Loucy (cell line): ENCODE data around the gene IFT88.
A peak's percentile ranks its signal among the peaks of the same experiment; 100 is the strongest.

Experiments
- H2AFZ ChIP-seq: fragments of 200-600 bp; sonication (generic); 2 replicates; pipeline ENCODE4 v1.6.0; 2016; ENCODE audit warnings: antibody characterized with exemption, mild to moderate bottlenecking, low read length, moderate library complexity
- H3F3A ChIP-seq: fragments of 200-600 bp; 2 replicates; pipeline ENCODE4 v1.6.0; 2016; ENCODE audit warnings: antibody characterized with exemption, low read depth, mild to moderate bottlenecking
- H3K27me3 ChIP-seq: fragments of 200-600 bp; sonication (generic); 2 replicates; pipeline ENCODE4 v1.6.1; 2014; ENCODE audit warnings: low read length, mild to moderate bottlenecking; ENCODE audit not compliant: insufficient read depth, poor library complexity, severe bottlenecking
- H3K36me3 ChIP-seq: fragments of 200-600 bp; sonication (generic); 2 replicates; pipeline ENCODE4 v1.6.1; 2016; ENCODE audit warnings: low read length; ENCODE audit not compliant: insufficient read depth
- H3K4me1 ChIP-seq: fragments of 200-600 bp; sonication (generic); 2 replicates; pipeline ENCODE4 v1.5.1; 2014; ENCODE audit warnings: low read length, mild to moderate bottlenecking; ENCODE audit not compliant: insufficient read depth, poor library complexity, severe bottlenecking
- H3K4me2 ChIP-seq: fragments of 200-600 bp; sonication (generic); 2 replicates; pipeline ENCODE4 v1.6.0; 2014; ENCODE audit warnings: antibody characterized with exemption, low read length, low read depth, mild to moderate bottlenecking; ENCODE audit not compliant: poor library complexity, severe bottlenecking
- H3K4me3 ChIP-seq: fragments of 200-600 bp; sonication (generic); 2 replicates; pipeline ENCODE4 v1.5.1; 2014; ENCODE audit warnings: low read length, mild to moderate bottlenecking, mixed read lengths; ENCODE audit not compliant: poor library complexity, severe bottlenecking
- H3K79me2 ChIP-seq: fragments of 200-600 bp; sonication (generic); 2 replicates; pipeline ENCODE4 v1.6.1; 2014; ENCODE audit warnings: low read length; ENCODE audit not compliant: insufficient read depth
- H3K9ac ChIP-seq: fragments of 200-600 bp; sonication (generic); 2 replicates; pipeline ENCODE4 v1.6.0; 2014; ENCODE audit warnings: mild to moderate bottlenecking, low read depth, low read length, moderate library complexity; ENCODE audit not compliant: poor library complexity, severe bottlenecking
- H3K9me2 ChIP-seq: fragments of 200-600 bp; sonication (generic); replicated peaks from 2 replicates; pipeline ENCODE4 v1.6.1; 2016; ENCODE audit warnings: low read depth, low read length, mixed read lengths
- H3K9me3 ChIP-seq: fragments of 200-600 bp; sonication (generic); 2 replicates; pipeline ENCODE4 v1.6.1; 2014; ENCODE audit warnings: mild to moderate bottlenecking, antibody characterized with exemption, low read length, low read depth; ENCODE audit not compliant: insufficient read depth
- H4K20me1 ChIP-seq: fragments of 200-600 bp; sonication (generic); 2 replicates; pipeline ENCODE4 v1.6.0; 2014; ENCODE audit warnings: antibody characterized with exemption, low read length, mild to moderate bottlenecking; ENCODE audit not compliant: insufficient read depth, poor library complexity, severe bottlenecking
- CTCF ChIP-seq: fragments of 200-600 bp; sonication (generic); conservative IDR thresholded peaks from 2 replicates; pipeline ENCODE4 v1.5.1; 2014; ENCODE audit warnings: mild to moderate bottlenecking, antibody characterized with exemption, low read length
- EZH2phosphoT487 ChIP-seq: fragments of 200-600 bp; IDR thresholded peaks from 2 replicates; pipeline ENCODE4 v1.6.1; 2018; ENCODE audit warnings: antibody characterized with exemption, mild to moderate bottlenecking, moderate library complexity, borderline replicate concordance

The IFT88 gene

GRCh38 chr13:20534038-20534608, 32.8 kb upstream of the IFT88 start:
- no peak overlapping the region for H3K4me3 ChIP-seq
- no peaks in the 10 kb centered on the region for H3K9me2 ChIP-seq
- H3K4me1 ChIP-seq, result no peaks in the 10 kb centered on the region
- H3F3A ChIP-seq, result no peaks in the 10 kb centered on the region
- no peaks in the 10 kb centered on the region for H3K27me3 ChIP-seq
- no peaks in the 10 kb centered on the region for H3K79me2 ChIP-seq
- H2AFZ ChIP-seq, result no peak overlapping the region
- H3K36me3 ChIP-seq, result no peaks in the 10 kb centered on the region
- TF ChIP-seq CTCF (no peak), EZH2phosphoT487 (no peak)
- H3K4me2 ChIP-seq, result no peak overlapping the region
- H3K9ac ChIP-seq, result no peak overlapping the region
- H4K20me1 ChIP-seq, result no peaks in the 10 kb centered on the region
- peaks cover 13% of the 10 kb centered on the region; the same call in 1 of the 2 replicates for H3K9me3 ChIP-seq

- Histone ChIP-seq H4K20me1 (no peaks in the 10 kb centered on the region), H3K36me3 (no peaks in the 10 kb centered on the region), H3K9me2 (no peaks in the 10 kb centered on the region), H3K4me3 (no peak overlapping the region), H3K4me2 (no peak overlapping the region), H3K4me1 (no peaks in the 10 kb centered on the region), H3K9ac (no peak overlapping the region), H2AFZ (no peak overlapping the region), H3K9me3 (peaks cover 13% of the 10 kb centered on the region; the same call in 1 of the 2 replicates), H3K27me3 (no peaks in the 10 kb centered on the region), H3K79me2 (no peaks in the 10 kb centered on the region), H3F3A (no peaks in the 10 kb centered on the region)
- TF ChIP-seq EZH2phosphoT487 (no peak), CTCF (no peak)
Observed at GRCh38 chr13:20536992-20537391, 30.0 kb upstream of the IFT88 start.

GRCh38 chr13:20544201-20544923, 22.6 kb upstream of the IFT88 start:
- Histone ChIP-seq H3K4me2 (no peak overlapping the region), H3K27me3 (no peaks in the 10 kb centered on the region)

More at GRCh38 chr13:20544201-20544923, 22.6 kb upstream of the IFT88 start:
- Histone ChIP-seq H3F3A (no peaks in the 10 kb centered on the region), H2AFZ (peak overlapping the region; percentile 97), H3K9me3 (no peaks in the 10 kb centered on the region), H3K4me1 (peaks cover 15% of the 10 kb centered on the region), H3K9ac (no peak overlapping the region), H3K36me3 (no peaks in the 10 kb centered on the region), H4K20me1 (no peaks in the 10 kb centered on the region), H3K9me2 (no peaks in the 10 kb centered on the region), H3K79me2 (no peaks in the 10 kb centered on the region), H3K4me3 (no peak overlapping the region)
- TF ChIP-seq CTCF (no peak), EZH2phosphoT487 (no peak)
